IPS DF 6.9 (cell line): ENCODE measurements around the gene TNFRSF19.
"Not testable (repeated sequence)": the region's sequence is repeated elsewhere in the genome, so short reads cannot be mapped to it uniquely, and the experiment has no call there.

Experiments used
- DNase-seq: peaks from one replicate; pipeline ENCODE4 v3.0.0-alpha.2; 2013; ENCODE audit warnings: low read depth, low spot score
- H3K27ac ChIP-seq: one replicate; pipeline ENCODE4 v1.5.1; 2013; ENCODE audit warnings: low read length, control low read depth
- H3K27me3 ChIP-seq: 2 replicates; pipeline ENCODE4 v1.6.1; 2013; ENCODE audit warnings: mild to moderate bottlenecking, low read length; ENCODE audit not compliant: control insufficient read depth, insufficient read depth
- H3K36me3 ChIP-seq: 2 replicates; pipeline ENCODE4 v1.6.1; 2013; ENCODE audit warnings: low read length; ENCODE audit not compliant: control insufficient read depth, insufficient read depth
- H3K4me1 ChIP-seq: 2 replicates; pipeline ENCODE4 v1.6.1; 2013; ENCODE audit warnings: low read length; ENCODE audit not compliant: control insufficient read depth, insufficient read depth
- H3K4me3 ChIP-seq: 2 replicates; pipeline ENCODE4 v1.5.1; 2013; ENCODE audit warnings: mild to moderate bottlenecking, low read length
- H3K9me3 ChIP-seq: 2 replicates; pipeline ENCODE4 v1.6.1; 2013; ENCODE audit warnings: low read length, inconsistent platforms; ENCODE audit not compliant: control insufficient read depth, insufficient read depth
- WGBS: extraction: QIAGEN DNeasy Blood & Tissue Kit; methylation state at CpG from one replicate; pipeline ENCODE4 v1.1.7; 2013; ENCODE audit warnings: mixed read lengths, missing lambda C conversion rate; ENCODE audit not compliant: insufficient read length, insufficient coverage; 5-methylcytosine and 5-hydroxymethylcytosine counted together

TNFRSF19 gene, protein sequence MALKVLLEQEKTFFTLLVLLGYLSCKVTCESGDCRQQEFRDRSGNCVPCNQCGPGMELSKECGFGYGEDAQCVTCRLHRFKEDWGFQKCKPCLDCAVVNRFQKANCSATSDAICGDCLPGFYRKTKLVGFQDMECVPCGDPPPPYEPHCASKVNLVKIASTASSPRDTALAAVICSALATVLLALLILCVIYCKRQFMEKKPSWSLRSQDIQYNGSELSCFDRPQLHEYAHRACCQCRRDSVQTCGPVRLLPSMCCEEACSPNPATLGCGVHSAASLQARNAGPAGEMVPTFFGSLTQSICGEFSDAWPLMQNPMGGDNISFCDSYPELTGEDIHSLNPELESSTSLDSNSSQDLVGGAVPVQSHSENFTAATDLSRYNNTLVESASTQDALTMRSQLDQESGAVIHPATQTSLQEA

DNA sequence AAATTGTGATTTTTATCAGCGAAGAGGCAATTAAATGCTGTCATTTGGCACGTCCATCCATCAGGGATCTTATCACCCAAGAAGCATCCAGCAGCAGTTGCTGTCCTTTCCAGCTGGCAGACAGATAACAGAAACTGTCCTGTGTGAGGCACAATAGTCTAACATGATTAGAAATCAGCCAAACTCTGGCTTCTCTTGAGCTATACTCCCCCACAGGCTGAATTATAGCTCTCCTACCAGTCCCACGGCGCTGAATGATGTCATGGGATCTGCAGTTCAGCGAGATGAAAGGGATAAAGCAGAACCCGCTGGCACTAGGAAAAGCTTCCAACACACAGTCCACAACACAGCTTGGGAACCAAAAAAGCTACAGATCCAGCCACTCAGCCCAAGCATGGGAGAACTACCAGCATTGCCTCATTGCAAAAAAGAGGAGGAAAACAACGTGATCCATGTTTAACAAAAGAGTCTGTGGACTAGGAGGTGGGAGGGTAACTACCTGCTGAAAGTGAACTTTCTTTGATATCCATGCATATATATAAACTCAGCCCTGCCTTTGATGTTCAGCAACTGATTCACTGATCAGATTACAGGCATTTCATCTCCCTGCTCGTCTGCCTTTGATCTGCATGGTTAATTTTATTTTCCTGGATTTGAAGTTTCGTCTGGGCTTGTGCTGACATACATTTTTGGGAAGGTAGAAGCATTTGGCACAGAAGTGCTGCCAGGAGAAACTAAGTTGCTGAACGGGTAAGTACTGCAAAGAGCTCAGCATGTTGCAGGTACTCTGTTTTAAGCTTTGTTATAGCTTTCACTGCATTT, at the start of gene TNFRSF19:
Gene TNFRSF19, plus strand, starts transcription at position 314 of the 822 bp plus-strand sequence. CDS start 19,772 bp downstream, outside the sequence.
- Histone ChIP-seq H3K36me3 (no peaks in the 10 kb centered on the region), H3K27ac (no peak within 1 kb of the TSS), H3K27me3 (no peaks in the 10 kb centered on the region; the same call in 1 of the 2 replicates), H3K9me3 (no peaks in the 10 kb centered on the region), H3K4me1 (no peaks in the 10 kb centered on the region), H3K4me3 (no peak within 1 kb of the TSS)
- no CpG with 5 or more reads among the region's 10 CpGs for WGBS
- no peak for DNase-seq

DNA sequence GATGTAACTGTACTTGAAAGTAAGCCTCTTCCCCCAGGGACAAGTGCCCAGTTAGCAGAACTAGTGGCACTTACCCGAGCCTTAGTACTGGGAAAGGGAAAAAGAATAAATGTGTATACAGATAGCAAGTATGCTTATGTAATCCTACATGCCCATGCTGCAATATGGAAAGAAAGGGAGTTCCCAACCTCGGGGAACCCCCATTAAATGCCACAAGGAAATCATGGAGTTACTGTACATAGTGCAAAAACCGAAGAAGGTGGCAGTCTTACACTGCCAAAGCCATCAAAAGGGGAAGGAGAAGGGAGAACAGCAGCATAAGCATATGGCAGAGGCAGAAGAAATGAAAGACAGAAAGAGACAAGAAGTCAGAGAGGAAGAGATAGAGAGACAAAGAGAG, 40.3 kb upstream of the TNFRSF19 start:
- not testable (repeated sequence) for DNase-seq, H3K9me3 ChIP-seq, H3K4me3 ChIP-seq, H3K27me3 ChIP-seq, H3K36me3 ChIP-seq, H3K4me1 ChIP-seq, H3K27ac ChIP-seq
- no CpG with 5 or more reads among the region's 3 CpGs for WGBS

- Histone ChIP-seq H3K27me3 (no peaks in the 10 kb centered on the region), H3K4me3 (no peak overlapping the region), H3K27ac (no peak overlapping the region), H3K36me3 (peaks cover 3% of the 10 kb centered on the region; the same call in 1 of the 2 replicates), H3K4me1 (no peaks in the 10 kb centered on the region), H3K9me3 (no peaks in the 10 kb centered on the region)
- whole genome bisulfite sequencing: no CpG with 5 or more reads among the region's 15 CpGs
- DNase-seq: no peak
Measured at GRCh38 chr13:23531446-23531845, 38.8 kb upstream of the TNFRSF19 start.

GRCh38 chr13:23534090-23534489, 36.1 kb upstream of the TNFRSF19 start:
- Histone ChIP-seq H3K4me1 (no peaks in the 10 kb centered on the region), H3K36me3 (peaks cover 3% of the 10 kb centered on the region; the same call in 1 of the 2 replicates), H3K4me3 (no peak overlapping the region), H3K9me3 (no peaks in the 10 kb centered on the region), H3K27ac (no peak overlapping the region), H3K27me3 (no peaks in the 10 kb centered on the region)
- no CpG with 5 or more reads among the region's 5 CpGs for WGBS
- no peak for DNase-seq

- no peak for DNase-seq
- Histone ChIP-seq H3K27me3 (no peaks in the 10 kb centered on the region), H3K4me3 (no peak overlapping the region), H3K4me1 (no peaks in the 10 kb centered on the region), H3K27ac (no peak overlapping the region), H3K9me3 (no peaks in the 10 kb centered on the region), H3K36me3 (no peaks in the 10 kb centered on the region)
- WGBS: no CpG with 5 or more reads among the region's 4 CpGs
Measured at GRCh38 chr13:23541221-23541824, 28.9 kb upstream of the TNFRSF19 start.

- Histone ChIP-seq H3K4me1 (no peaks in the 10 kb centered on the region), H3K4me3 (no peak overlapping the region), H3K36me3 (no peaks in the 10 kb centered on the region), H3K27me3 (no peaks in the 10 kb centered on the region), H3K9me3 (no peaks in the 10 kb centered on the region), H3K27ac (no peak overlapping the region)
- no peak for DNase-seq
- no CpG with 5 or more reads among the region's 4 CpGs for WGBS
Measured at GRCh38 chr13:23544668-23545067, 25.5 kb upstream of the TNFRSF19 start.

DNA sequence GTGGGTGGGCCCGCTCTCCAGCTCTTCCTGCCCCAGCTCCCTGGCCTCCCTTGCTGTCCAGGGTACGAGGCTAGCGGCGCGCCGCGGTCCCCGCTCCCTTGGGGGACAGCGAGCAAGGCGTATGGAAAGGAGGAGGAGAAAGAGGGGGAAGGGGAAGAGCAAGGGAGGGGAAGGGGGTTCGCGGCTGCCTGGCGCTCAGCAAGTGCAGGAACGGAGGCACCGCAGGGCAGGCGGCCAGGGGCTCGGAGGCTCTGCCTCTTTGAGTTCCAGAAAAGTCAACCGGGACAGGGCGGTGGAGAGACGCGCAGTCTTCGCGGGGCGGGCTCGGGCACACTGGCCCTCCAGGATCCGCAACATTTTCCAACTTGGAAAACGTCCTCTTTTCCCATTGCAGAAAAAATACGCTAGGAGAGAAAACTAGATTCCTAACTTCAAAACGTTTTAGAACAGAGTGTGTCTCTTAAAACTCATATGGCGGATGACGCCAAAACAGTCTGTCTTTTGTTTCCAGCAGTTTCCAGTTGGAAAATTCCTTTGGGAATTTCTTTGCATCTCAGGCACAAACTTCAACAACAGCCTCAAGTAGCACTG, 23.1 kb upstream of the TNFRSF19 start:
- H3K9me3 ChIP-seq: no peaks in the 10 kb centered on the region
- H3K27ac ChIP-seq: no peak overlapping the region
- H3K27me3 ChIP-seq: no peaks in the 10 kb centered on the region
- H3K4me3 ChIP-seq: peak overlapping the region; percentile 21; the same call in 1 of the 2 replicates
- DNase-seq: no peak
- no CpG with 5 or more reads among the region's 31 CpGs for WGBS
- no peaks in the 10 kb centered on the region for H3K36me3 ChIP-seq
- H3K4me1 ChIP-seq: no peaks in the 10 kb centered on the region; the same call in 1 of the 2 replicates

- no peak for DNase-seq
- Histone ChIP-seq H3K4me1 (no peaks in the 10 kb centered on the region; the same call in 1 of the 2 replicates), H3K27ac (no peak overlapping the region), H3K4me3 (no peak overlapping the region), H3K36me3 (no peaks in the 10 kb centered on the region), H3K27me3 (no peaks in the 10 kb centered on the region), H3K9me3 (no peaks in the 10 kb centered on the region)
Measured at GRCh38 chr13:23549724-23550123, 20.5 kb upstream of the TNFRSF19 start.

GRCh38 chr13:23550163-23550562, 20.0 kb upstream of the TNFRSF19 start:
- no CpG with 5 or more reads among the region's 1 CpG for WGBS
- no peaks in the 10 kb centered on the region; the same call in 1 of the 2 replicates for H3K4me1 ChIP-seq
- no peak for DNase-seq
- no peaks in the 10 kb centered on the region for H3K27me3 ChIP-seq
- no peak overlapping the region for H3K4me3 ChIP-seq
- no peaks in the 10 kb centered on the region for H3K9me3 ChIP-seq
- no peak overlapping the region for H3K27ac ChIP-seq
- no peaks in the 10 kb centered on the region for H3K36me3 ChIP-seq
